B cell (primary cell): ENCODE results near the gene TSPAN14. TPM values are rescaled to one million over a fixed set of nuclear protein-coding genes. Genes with fewer than 3 reads are reported as not detected.

ENCODE experiments used
- ATAC-seq: fragments of 200-7000 bp; cut with Tn5 transposase; one replicate; pipeline ENCODE4 v1.10.0; 2021; ENCODE audit warnings: low read depth, mild to moderate bottlenecking, moderate number of reproducible peaks, moderate library complexity
- CTCF ChIA-PET: fragments of 350-600 bp; sonication (Branson Sonifier 250); formaldehyde crosslinking; loops from one replicate; lab custom pipeline; 2021; ENCODE audit warnings: antibody characterized with exemption, inconsistent platforms; lab: Charles Lee
- POLR2A ChIA-PET: fragments of 350-600 bp; sonication (Branson Sonifier 250); formaldehyde crosslinking; loops from one replicate; lab custom pipeline; 2021; ENCODE audit warnings: antibody characterized with exemption; lab: Charles Lee
- DNase-seq: peaks from one replicate; pipeline ENCODE4 v3.0.0; 2013
- H2AFZ ChIP-seq: 2 replicates; pipeline ENCODE4 v1.6.1; 2012; ENCODE audit warnings: mild to moderate bottlenecking, low read depth, low read length; ENCODE audit not compliant: insufficient read depth, poor library complexity, severe bottlenecking
- H3K27ac ChIP-seq, 2 donors: 1 replicate in 1 of 2; 2 replicates in 1 of 2; pipeline ENCODE4 v1.5.1; 2012 to 2013; ENCODE audit warnings: low read length in 2 of 2, mild to moderate bottlenecking in 2 of 2, moderate library complexity in 1 of 2
- H3K27me3 ChIP-seq, 4 experiments: fragments of 200-600 bp in 1 of 4; sonication (generic) in 1 of 4; replicated peaks in 1 of 4; 1 replicate in 2 of 4; 2 replicates in 2 of 4; pipeline versions ENCODE4 v1.6.1 to v1.7.0; 2013 to 2016; ENCODE audit warnings: low read length in 3 of 4, mild to moderate bottlenecking in 2 of 4, mixed read lengths in 1 of 4, moderate library complexity in 1 of 4; ENCODE audit not compliant: insufficient read depth in 4 of 4, control insufficient read depth in 3 of 4; ENCODE audit errors: control extremely low read depth in 1 of 4
- H3K36me3 ChIP-seq, 2 experiments: replicated peaks in 1 of 2; 1 replicate in 1 of 2; 2 replicates in 1 of 2; pipeline versions ENCODE4 v1.6.1 to v1.7.1; 2013; ENCODE audit warnings: low read length in 1 of 2; ENCODE audit not compliant: insufficient read depth in 2 of 2, control insufficient read depth in 1 of 2; ENCODE audit errors: control extremely low read depth in 1 of 2, extremely low read depth in 1 of 2
- H3K4me1 ChIP-seq, 2 donors: fragments of 200-600 bp in 1 of 2; sonication (generic) in 1 of 2; 1 replicate in 1 of 2; 2 replicates in 1 of 2; pipeline versions ENCODE4 v1.5.1 to v1.6.1; 2013 to 2017; ENCODE audit warnings: low read length in 2 of 2; ENCODE audit not compliant: control insufficient read depth in 2 of 2, insufficient read depth in 2 of 2
- H3K4me2 ChIP-seq: replicated peaks from 2 replicates; pipeline ENCODE3; 2012; ENCODE audit warnings: mild to moderate bottlenecking, low read depth, low read length; ENCODE audit not compliant: poor library complexity, severe bottlenecking
- H3K4me3 ChIP-seq, 5 experiments: fragments of 200-600 bp in 1 of 5; sonication (generic) in 1 of 5; 1 replicate in 3 of 5; 2 replicates in 2 of 5; pipeline versions ENCODE4 v1.5.1 to v1.7.0; 2011 to 2016; ENCODE audit warnings: low read length in 4 of 5, mild to moderate bottlenecking in 4 of 5, low read depth in 2 of 5, control low read depth in 1 of 5, moderate library complexity in 1 of 5; ENCODE audit not compliant: insufficient read depth in 1 of 5; ENCODE audit errors: control extremely low read depth in 1 of 5, extremely low read depth in 1 of 5
- H3K79me2 ChIP-seq: fragments of 200-600 bp; sonication (generic); one replicate; pipeline ENCODE4 v1.6.0; 2016; ENCODE audit warnings: low read length; ENCODE audit not compliant: control insufficient read depth, insufficient read depth
- H3K9ac ChIP-seq: fragments of 200-600 bp; sonication (generic); 2 replicates; pipeline ENCODE4 v1.6.1; 2017; ENCODE audit warnings: mild to moderate bottlenecking, low read length, moderate library complexity
- H3K9me3 ChIP-seq, 3 donors: one replicate each; pipeline versions ENCODE4 v1.6.1 to v1.7.1; 2013; ENCODE audit warnings: low read length in 2 of 3; ENCODE audit not compliant: control insufficient read depth in 2 of 3, insufficient read depth in 1 of 3; ENCODE audit errors: control extremely low read depth in 1 of 3
- H4K20me1 ChIP-seq: 2 replicates; pipeline ENCODE4 v1.6.0; 2012; ENCODE audit warnings: mild to moderate bottlenecking, low read length; ENCODE audit not compliant: insufficient read depth, control insufficient read depth, poor library complexity, severe bottlenecking
- H3K27ac Mint-ChIP-seq: one replicate; pipeline ENCODE4 v1.8.0; 2021; ENCODE audit warnings: mixed read lengths
- H3K27me3 Mint-ChIP-seq: one replicate; pipeline ENCODE4 v1.8.0; 2021; ENCODE audit warnings: mixed read lengths
- H3K4me1 Mint-ChIP-seq: one replicate; pipeline ENCODE4 v1.8.0; 2021; ENCODE audit warnings: mixed read lengths
- H3K4me3 Mint-ChIP-seq: one replicate; pipeline ENCODE4 v1.8.0; 2021; ENCODE audit warnings: mixed read lengths
- H3K9me3 Mint-ChIP-seq: one replicate; pipeline ENCODE4 v1.8.0; 2022; ENCODE audit warnings: mixed read lengths; ENCODE audit not compliant: insufficient read depth
- EZH2 ChIP-seq: IDR thresholded peaks from 2 replicates; pipeline ENCODE4 v1.6.1; 2012; ENCODE audit warnings: borderline replicate concordance, low read depth, mild to moderate bottlenecking, moderate library complexity, low read length; ENCODE audit not compliant: insufficient read depth, poor library complexity, severe bottlenecking
- WGBS: methylation state at CpG from one replicate; pipeline ENCODE4 v1.1.5; 2013; ENCODE audit warnings: missing lambda C conversion rate; ENCODE audit not compliant: insufficient coverage; 5-methylcytosine and 5-hydroxymethylcytosine counted together
- intact Hi-C: fragments of 100-400 bp; cut with micrococcal nuclease; formaldehyde crosslinking; loops from one replicate; pipeline ENCODE4 v1.10.0; 2022
- polyA plus RNA-seq: library from polyadenylated mRNA; depleted of rRNA; stranded (reverse); fragments of >200 nt; gene quantifications from 2 replicates; pipeline ENCODE4 v1.2.3, GENCODE V29; 2012
- total RNA-seq, 2 donors: library from RNA; stranded (reverse); fragments of 120-200 nt in 1 of 2; gene quantifications; 1 replicate in 1 of 2; 2 replicates in 1 of 2; pipeline versions ENCODE4 v1.2.3 to v1.2.4, GENCODE V29; 2013 to 2022
- TF ChIP-seq, protein P1 (sequence below): fragments of 200-600 bp; IDR thresholded peaks from one replicate; pipeline ENCODE4 v1.8.0; 2022; ENCODE audit warnings: antibody characterized with exemption, mild to moderate bottlenecking

TSPAN14 gene
- total and polyA plus RNA-seq, 2 donors (not counting 1 experiment from before 2014, with no cell fraction given) = 27.8 to 55.3 TPM

- peaks cover 4% of the 10 kb centered on the region for H3K27me3 Mint-ChIP-seq
- TF ChIP-seq, protein P1, sequence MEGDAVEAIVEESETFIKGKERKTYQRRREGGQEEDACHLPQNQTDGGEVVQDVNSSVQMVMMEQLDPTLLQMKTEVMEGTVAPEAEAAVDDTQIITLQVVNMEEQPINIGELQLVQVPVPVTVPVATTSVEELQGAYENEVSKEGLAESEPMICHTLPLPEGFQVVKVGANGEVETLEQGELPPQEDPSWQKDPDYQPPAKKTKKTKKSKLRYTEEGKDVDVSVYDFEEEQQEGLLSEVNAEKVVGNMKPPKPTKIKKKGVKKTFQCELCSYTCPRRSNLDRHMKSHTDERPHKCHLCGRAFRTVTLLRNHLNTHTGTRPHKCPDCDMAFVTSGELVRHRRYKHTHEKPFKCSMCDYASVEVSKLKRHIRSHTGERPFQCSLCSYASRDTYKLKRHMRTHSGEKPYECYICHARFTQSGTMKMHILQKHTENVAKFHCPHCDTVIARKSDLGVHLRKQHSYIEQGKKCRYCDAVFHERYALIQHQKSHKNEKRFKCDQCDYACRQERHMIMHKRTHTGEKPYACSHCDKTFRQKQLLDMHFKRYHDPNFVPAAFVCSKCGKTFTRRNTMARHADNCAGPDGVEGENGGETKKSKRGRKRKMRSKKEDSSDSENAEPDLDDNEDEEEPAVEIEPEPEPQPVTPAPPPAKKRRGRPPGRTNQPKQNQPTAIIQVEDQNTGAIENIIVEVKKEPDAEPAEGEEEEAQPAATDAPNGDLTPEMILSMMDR = no peak
- no peak for TF ChIP-seq EZH2
- Histone ChIP-seq H3K4me1 (peaks cover 0 to 4% of the 10 kb centered on the region in 2 donors), H4K20me1 (no peaks in the 10 kb centered on the region), H3K9me3 (no peaks in the 10 kb centered on the region), H3K4me3 (no peak overlapping the region), H3K79me2 (no peaks in the 10 kb centered on the region), H3K4me2 (no peak overlapping the region), H3K36me3 (no peaks in the 10 kb centered on the region), H3K27ac (no peak overlapping the region), H3K9ac (no peak overlapping the region), H3K27me3 (no peaks in the 10 kb centered on the region), H2AFZ (no peak overlapping the region)
- no peak overlapping the region for H3K4me3 Mint-ChIP-seq
- ATAC-seq (no peak), DNase-seq (no peak)
- ChIA-PET CTCF (no interaction called here), POLR2A (no interaction called here)
- H3K4me1 Mint-ChIP-seq = peaks cover 5% of the 10 kb centered on the region
- no peaks in the 10 kb centered on the region for H3K9me3 Mint-ChIP-seq
- intact Hi-C loops = loop anchor here (1.0 to 10.0 kb wide), 2 partner anchors 25 to 135 kb away; no protein-coding TSS in a partner anchor
- WGBS = 33% methylated on average over 12 of the region's 12 CpGs
- H3K27ac Mint-ChIP-seq = no peak overlapping the region
Measured at GRCh38 chr10:80529604-80530003, 75.5 kb downstream of the TSPAN14 start.

DNA sequence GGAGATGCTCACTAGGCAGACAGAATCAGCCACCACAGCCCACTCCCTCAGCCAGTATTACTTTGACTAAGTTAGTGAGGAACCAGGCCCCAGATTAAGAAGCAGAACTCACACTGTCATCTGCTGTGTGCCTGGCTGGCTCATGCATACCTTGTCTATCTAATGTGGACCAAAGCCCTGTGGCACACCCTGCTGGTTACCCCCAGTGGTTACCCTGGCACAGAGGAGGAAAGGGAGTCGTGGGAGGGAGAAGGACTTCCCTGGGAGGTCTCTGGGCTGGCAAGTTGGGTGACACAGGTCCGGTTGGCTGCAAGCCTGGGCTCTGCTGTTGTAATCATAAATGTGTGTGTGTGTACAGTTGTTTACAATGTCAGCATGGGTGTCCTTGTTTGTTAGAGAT is 76.1 kb downstream of the TSPAN14 start:
- Histone ChIP-seq H4K20me1 (no peaks in the 10 kb centered on the region), H3K36me3 (no peaks in the 10 kb centered on the region), H2AFZ (no peak overlapping the region), H3K27ac (no peak overlapping the region), H3K9me3 (no peaks in the 10 kb centered on the region), H3K27me3 (no peaks in the 10 kb centered on the region), H3K4me3 (no peak overlapping the region), H3K4me2 (no peak overlapping the region), H3K79me2 (no peaks in the 10 kb centered on the region), H3K4me1 (peaks cover 0 to 4% of the 10 kb centered on the region in 2 donors), H3K9ac (no peak overlapping the region)
- ChIA-PET POLR2A (interaction anchor here (0.8 kb wide), 1 partner anchor 71 kb away, joined by 3 read pairs; no protein-coding TSS in a partner anchor), CTCF (interaction anchor here (1.2 kb wide), 1 partner anchor 24 kb away, joined by 3 read pairs; no protein-coding TSS in a partner anchor)
- peaks cover 5% of the 10 kb centered on the region for H3K4me1 Mint-ChIP-seq
- ATAC-seq (peak; percentile 56), DNase-seq (peak; percentile 21)
- TF ChIP-seq, protein P1 = no peak
- no peak overlapping the region for H3K4me3 Mint-ChIP-seq
- H3K9me3 Mint-ChIP-seq = no peaks in the 10 kb centered on the region
- H3K27ac Mint-ChIP-seq = no peak overlapping the region
- WGBS = 73% methylated on average over 2 of the region's 2 CpGs
- intact Hi-C loops = loop anchor here (1.0 to 10.0 kb wide), 2 partner anchors 26 to 135 kb away; no protein-coding TSS in a partner anchor
- H3K27me3 Mint-ChIP-seq = peaks cover 4% of the 10 kb centered on the region
